NCI-H82 treated with DMSO at 0.1 percent for 48 hours (cell line): Measurements from ENCODE around the gene NGRN.

ENCODE experiments used
- DNase-seq: peaks from one replicate; lab custom pipeline; 2025; ENCODE audit not compliant: unreplicated experiment; lab: John Stamatoyannopoulos, UW

Gene NGRN

DNA sequence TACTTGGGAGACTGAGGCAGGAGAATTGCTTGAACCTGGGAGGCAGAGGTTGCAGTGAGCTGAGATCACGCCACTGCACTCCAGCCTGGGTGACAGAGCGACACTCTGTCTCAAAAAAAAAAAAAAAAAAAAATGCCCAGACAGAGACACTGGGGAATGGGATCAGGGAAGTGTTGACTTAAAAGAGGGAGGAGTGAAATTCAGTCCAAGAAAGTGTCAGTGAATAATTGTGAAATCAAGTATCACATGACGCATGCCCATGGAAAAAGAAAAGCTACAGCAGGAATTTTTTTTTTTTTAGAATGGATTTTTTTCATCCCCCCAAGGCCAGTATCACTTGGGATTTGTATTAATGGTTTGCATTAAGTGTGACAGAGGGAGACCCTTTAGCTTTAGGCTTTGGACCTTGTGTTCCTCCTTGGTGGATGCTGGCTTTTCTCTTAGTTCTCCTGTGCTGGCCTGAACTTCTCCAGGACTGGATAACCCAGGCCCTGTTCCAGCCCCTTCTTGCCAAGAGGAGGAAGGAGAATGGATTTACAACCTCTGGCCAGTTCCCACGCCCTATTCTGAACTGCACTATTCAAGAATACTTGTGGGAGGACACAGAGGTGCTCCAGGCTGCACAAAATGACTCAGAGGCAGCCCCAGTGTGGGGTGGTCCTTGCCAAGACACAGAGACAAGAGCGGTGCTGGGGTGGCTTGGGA is 50.0 kb downstream of the NGRN start:
- no peak for DNase-seq

- DNase-seq, result no peak
These were observed 50.7 kb downstream of the NGRN start for GRCh38 chr15:90316139-90316538.

- DNase-seq, result no peak
These were observed 53.1 kb downstream of the NGRN start for GRCh38 chr15:90318591-90318990.

GRCh38 chr15:90320062-90320884 is 54.8 kb downstream of the NGRN start:
- peak; percentile 88 for DNase-seq

GRCh38 chr15:90320885-90321278 is 55.4 kb downstream of the NGRN start:
- DNase-seq, result no peak
